Activated B cell treated with CpG ODN at 0.5 μM for 24 hours (primary cell): Measurements from ENCODE around the gene ACTR3C. TPM values are rescaled to one million over a fixed set of nuclear protein-coding genes. Genes with fewer than 3 reads are reported as not detected.
"Not testable (repeated sequence)": the region's sequence is repeated elsewhere in the genome, so short reads cannot be mapped to it uniquely, and the experiment has no call there.

ENCODE experiments used
- ATAC-seq: fragments of 200-7000 bp; cut with Tn5 transposase; one replicate; pipeline ENCODE4 v1.10.0; 2021; ENCODE audit warnings: low read depth, mild to moderate bottlenecking, moderate library complexity
- CTCF ChIA-PET: fragments of 350-600 bp; sonication (Branson Sonifier 250); formaldehyde crosslinking; loops from one replicate; lab custom pipeline; 2021; ENCODE audit warnings: antibody characterized with exemption; lab: Charles Lee
- POLR2A ChIA-PET: fragments of 350-600 bp; sonication (Branson Sonifier 250); formaldehyde crosslinking; loops from one replicate; lab custom pipeline; 2021; ENCODE audit warnings: antibody characterized with exemption; lab: Charles Lee
- DNase-seq: peaks from one replicate; pipeline ENCODE4 v3.0.0; 2022
- H3K27ac Mint-ChIP-seq: one replicate; pipeline ENCODE4 v1.8.0; 2020; ENCODE audit warnings: mixed read lengths
- H3K27me3 Mint-ChIP-seq: one replicate; pipeline ENCODE4 v1.8.0; 2021; ENCODE audit warnings: mixed read lengths
- H3K36me3 Mint-ChIP-seq: one replicate; pipeline ENCODE4 v1.8.0; 2021; ENCODE audit warnings: low read depth, mixed read lengths
- H3K4me1 Mint-ChIP-seq: one replicate; pipeline ENCODE4 v1.8.0; 2021; ENCODE audit warnings: mixed read lengths
- H3K4me3 Mint-ChIP-seq: one replicate; pipeline ENCODE4 v1.8.0; 2020; ENCODE audit warnings: mild to moderate bottlenecking, mixed read lengths
- H3K9me3 Mint-ChIP-seq: one replicate; pipeline ENCODE4 v1.8.0; 2020; ENCODE audit warnings: mixed read lengths
- intact Hi-C: fragments of 100-400 bp; cut with micrococcal nuclease; formaldehyde crosslinking; loops from one replicate; pipeline ENCODE4 v1.15.1; 2024
- total RNA-seq: library from RNA; stranded (reverse); gene quantifications from 2 replicates; pipeline ENCODE4 v1.2.3, GENCODE V29; 2022

ACTR3C gene
- total RNA-seq, 1 donor from 2014 or later, result 14.3 TPM

DNA sequence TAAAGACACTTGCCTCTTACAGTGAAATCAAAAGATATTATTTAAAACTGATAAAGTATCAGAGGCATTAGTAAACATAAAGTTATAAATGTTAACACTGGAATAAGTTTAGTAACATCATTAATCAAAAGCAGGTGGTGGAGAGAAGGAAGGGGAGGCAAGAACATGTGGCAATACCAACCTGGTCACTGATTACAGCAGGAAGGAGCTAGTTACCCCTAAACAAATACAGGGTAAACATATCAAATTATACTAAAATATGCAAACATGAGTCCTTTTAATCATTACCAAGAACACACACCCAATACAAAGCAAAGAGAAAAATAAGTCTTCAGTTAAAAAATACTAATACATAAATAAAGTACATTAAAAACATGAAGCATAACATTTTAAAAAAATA lies 25.4 kb downstream of the ACTR3C start:
- POLR2A ChIA-PET, H3K9me3 Mint-ChIP-seq, CTCF ChIA-PET, ATAC-seq, H3K4me3 Mint-ChIP-seq, intact Hi-C loops, H3K36me3 Mint-ChIP-seq, H3K27me3 Mint-ChIP-seq, H3K27ac Mint-ChIP-seq, DNase-seq, H3K4me1 Mint-ChIP-seq: not testable (repeated sequence)

DNA sequence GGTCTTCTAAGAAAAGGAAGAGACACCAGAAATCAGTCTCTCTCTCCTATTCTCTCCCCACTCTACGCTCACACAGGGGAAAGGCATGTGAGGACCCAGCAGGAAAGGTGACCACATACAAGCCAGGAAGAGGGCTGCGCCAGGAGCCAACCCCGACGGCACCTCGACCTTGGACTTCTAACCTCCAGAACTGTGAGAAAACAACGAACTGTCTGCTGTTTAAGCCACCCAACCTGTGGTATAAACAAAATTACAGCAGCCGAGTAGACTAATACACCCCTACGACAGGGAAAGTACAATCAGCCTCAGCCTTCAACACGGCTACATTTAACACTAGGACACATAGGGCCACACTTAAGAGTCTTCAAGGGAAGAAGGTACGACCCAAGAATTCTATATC lies 26.5 kb downstream of the ACTR3C start:
- CTCF ChIA-PET, H3K27me3 Mint-ChIP-seq, ATAC-seq, H3K36me3 Mint-ChIP-seq, POLR2A ChIA-PET, H3K4me3 Mint-ChIP-seq, H3K27ac Mint-ChIP-seq, intact Hi-C loops, H3K9me3 Mint-ChIP-seq, DNase-seq, H3K4me1 Mint-ChIP-seq: not testable (repeated sequence)

DNA sequence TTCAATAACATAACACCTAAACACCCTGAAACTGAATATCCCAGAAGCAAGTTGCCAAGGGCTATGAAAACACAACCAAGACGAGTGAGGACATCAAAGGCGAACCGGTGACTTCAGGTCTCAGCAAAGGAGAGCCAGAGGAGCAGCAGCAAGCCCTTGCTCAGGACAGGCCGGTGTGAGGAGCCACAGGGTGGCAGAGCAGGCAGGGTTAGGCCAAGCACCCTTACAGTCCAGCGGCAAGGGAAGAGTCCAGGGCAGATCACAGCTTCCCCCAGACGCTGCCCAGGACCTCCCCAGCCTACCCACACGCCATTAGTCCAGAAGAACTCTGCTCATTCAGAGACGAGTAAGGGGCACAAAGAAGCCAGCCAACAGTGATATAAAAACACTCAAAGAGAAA lies 27.7 kb downstream of the ACTR3C start:
- H3K4me1 Mint-ChIP-seq, H3K9me3 Mint-ChIP-seq, H3K27ac Mint-ChIP-seq, H3K36me3 Mint-ChIP-seq, CTCF ChIA-PET, ATAC-seq, H3K4me3 Mint-ChIP-seq, DNase-seq, POLR2A ChIA-PET, H3K27me3 Mint-ChIP-seq, intact Hi-C loops: not testable (repeated sequence)

DNA sequence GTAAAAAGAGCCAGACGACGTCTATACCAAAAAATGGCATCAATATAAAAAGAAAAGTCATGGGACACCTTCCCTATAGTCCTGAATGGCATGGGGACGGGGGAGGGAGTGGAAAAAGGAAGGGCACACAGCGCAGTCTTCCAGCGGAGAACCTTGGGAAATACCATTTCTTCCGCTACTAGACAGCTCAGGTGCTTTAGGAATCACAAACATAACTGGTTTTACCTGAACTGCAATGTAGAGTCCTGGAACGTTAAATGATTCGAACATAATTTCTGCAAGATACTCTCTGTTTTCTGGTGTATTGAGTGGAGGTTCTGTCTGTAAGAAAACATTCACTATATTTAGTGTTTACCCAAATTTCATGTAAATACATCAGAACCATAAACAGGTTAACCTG lies 28.3 kb downstream of the ACTR3C start:
- intact Hi-C loops, H3K36me3 Mint-ChIP-seq, H3K27ac Mint-ChIP-seq, ATAC-seq, POLR2A ChIA-PET, H3K9me3 Mint-ChIP-seq, H3K4me1 Mint-ChIP-seq, H3K4me3 Mint-ChIP-seq, DNase-seq, CTCF ChIA-PET, H3K27me3 Mint-ChIP-seq: not testable (repeated sequence)

DNA sequence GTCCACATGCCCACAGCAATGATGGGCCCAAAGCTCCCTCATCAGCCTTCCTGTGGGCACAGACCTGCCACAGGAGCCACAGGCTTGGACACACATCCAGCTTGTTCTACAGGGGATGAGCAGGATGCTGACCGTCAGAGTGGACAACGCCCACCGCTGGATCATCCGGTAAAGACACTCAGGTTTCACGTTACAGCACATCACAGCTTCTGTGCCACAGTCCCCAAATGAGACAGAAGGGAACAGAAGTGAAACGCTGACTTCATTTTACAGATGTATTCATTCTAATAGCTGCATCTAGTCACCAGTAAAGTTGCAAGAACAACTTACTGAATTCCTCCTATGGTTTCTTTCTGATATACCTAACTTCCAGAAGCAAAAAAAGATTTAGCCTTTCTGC lies 33.0 kb downstream of the ACTR3C start:
- DNase-seq, POLR2A ChIA-PET, H3K4me3 Mint-ChIP-seq, intact Hi-C loops, H3K36me3 Mint-ChIP-seq, H3K4me1 Mint-ChIP-seq, H3K27me3 Mint-ChIP-seq, H3K27ac Mint-ChIP-seq, ATAC-seq, H3K9me3 Mint-ChIP-seq, CTCF ChIA-PET: not testable (repeated sequence)

DNA sequence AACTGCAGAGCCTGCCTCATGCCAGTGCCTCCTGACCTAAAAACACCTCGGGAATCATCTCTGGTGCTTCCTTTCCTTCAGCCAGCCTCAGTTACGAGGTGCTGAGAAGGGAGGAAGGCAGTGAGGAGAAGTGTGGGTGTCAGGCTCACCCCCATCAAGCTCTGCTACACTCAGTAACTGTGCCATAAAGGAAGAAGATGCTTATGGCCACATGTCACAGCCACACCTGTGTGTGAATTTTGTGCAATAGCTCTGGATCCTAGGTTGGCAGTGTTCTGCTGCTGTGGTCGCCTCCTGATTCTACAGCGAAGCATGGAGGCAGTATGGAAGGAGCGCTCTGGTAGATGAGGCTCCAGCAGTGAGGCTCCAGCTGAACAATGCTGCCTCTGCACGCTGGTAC lies 34.5 kb downstream of the ACTR3C start:
- ATAC-seq, DNase-seq, H3K4me3 Mint-ChIP-seq, H3K27ac Mint-ChIP-seq, CTCF ChIA-PET, H3K27me3 Mint-ChIP-seq, H3K36me3 Mint-ChIP-seq, H3K9me3 Mint-ChIP-seq, H3K4me1 Mint-ChIP-seq, POLR2A ChIA-PET: not testable (repeated sequence)
- intact Hi-C loops, result loop anchor here (10.0 kb wide), 1 partner anchor 696 kb away; no protein-coding TSS in a partner anchor

DNA sequence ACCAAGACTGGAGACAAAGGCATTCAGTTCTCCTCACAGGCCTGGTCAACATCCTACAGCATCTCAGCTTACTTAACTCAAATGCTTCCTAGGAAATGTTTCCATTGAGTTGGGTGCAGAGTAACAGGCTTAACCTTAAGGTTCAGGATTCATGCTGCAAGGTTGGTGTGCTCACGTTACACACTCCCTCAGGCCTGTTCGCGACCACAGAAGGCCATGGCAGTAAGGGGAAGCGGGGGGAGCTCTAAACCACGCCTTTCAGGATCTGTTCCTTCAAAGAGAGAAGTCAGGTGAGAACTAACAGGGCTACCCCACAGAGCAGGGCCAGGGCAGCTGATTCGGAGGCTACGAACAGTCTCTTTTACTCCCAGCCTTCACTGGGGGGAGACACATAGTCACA lies 35.5 kb downstream of the ACTR3C start:
- H3K27me3 Mint-ChIP-seq, H3K4me3 Mint-ChIP-seq, POLR2A ChIA-PET, CTCF ChIA-PET, H3K4me1 Mint-ChIP-seq, H3K27ac Mint-ChIP-seq, ATAC-seq, H3K36me3 Mint-ChIP-seq, H3K9me3 Mint-ChIP-seq, DNase-seq: not testable (repeated sequence)
- intact Hi-C loops, result loop anchor here (2.0 to 10.0 kb wide), 2 partner anchors 469 to 697 kb away; no protein-coding TSS in a partner anchor

DNA sequence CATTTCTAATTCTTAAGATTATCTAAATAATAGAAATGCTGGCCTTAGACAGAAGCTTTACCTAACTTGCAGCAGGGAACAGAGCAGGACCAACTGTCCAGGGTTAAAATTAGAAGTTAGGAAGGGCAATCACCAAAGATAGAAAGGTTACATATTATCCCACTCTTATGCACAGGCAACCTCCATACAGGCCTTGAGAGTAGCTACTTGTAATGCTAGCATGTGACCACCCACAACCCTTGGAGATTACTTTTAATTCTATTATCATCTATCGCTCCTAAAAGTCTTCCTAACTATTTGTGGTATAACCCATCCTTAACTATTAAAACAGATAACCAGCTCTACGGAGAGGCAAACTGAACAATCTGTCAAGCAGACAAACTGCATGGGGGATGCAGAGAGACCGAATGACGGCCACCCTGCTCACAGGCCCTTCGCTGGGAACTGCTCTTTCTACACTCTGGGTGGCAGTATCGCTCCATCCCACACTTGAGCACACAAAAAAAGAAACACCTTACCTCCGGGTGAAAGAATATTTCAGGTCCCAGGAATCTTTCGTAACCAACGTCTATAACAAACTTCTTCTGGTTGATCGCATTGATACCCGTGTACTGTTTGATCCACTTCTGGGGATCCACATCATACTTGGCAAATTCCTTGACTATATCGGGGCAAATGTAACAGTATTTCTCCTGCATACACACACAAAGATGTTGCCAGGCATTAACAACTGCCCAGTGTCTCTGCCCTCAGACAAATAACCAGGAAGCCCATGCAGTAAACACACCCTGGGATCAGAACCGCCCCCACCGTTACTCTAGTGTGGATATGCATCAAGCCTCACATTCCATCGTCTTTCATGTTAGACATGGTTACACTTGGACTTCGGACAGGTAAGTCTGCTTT lies 37.2 kb downstream of the ACTR3C start:
- not testable (repeated sequence) for H3K27ac Mint-ChIP-seq, DNase-seq, H3K27me3 Mint-ChIP-seq

DNA sequence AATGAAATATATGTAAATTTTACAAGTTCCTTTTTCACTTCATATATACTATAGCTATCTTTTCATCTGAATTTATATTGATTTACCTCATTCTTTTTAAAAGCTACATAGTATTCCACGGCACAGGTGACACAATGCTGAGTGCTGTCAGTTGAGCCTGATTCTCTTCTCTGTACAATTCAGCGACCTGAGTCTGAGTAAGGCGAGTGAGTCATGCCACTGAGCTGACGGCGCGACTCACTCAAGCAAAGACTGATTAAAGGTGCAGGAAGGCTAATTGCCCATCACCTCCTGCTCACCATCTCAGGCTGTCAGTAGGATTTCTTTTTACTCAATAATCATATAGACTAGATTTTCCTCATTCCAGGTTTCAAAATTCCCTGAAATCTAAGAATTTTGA lies 39.7 kb downstream of the ACTR3C start:
- ATAC-seq, result peak; percentile 21
- DNase-seq, H3K27ac Mint-ChIP-seq, POLR2A ChIA-PET, CTCF ChIA-PET, H3K36me3 Mint-ChIP-seq, H3K27me3 Mint-ChIP-seq, H3K4me3 Mint-ChIP-seq, H3K9me3 Mint-ChIP-seq, H3K4me1 Mint-ChIP-seq: not testable (repeated sequence)
- intact Hi-C loops, result loop anchor here (10.0 kb wide), 1 partner anchor 701 kb away; no protein-coding TSS in a partner anchor

More for the DNA sequence above, 37.2 kb downstream of the ACTR3C start:
- intact Hi-C loops, result loop anchor here (1.0 to 10.0 kb wide), 3 partner anchors 135 to 699 kb away; no protein-coding TSS in a partner anchor
- ATAC-seq, result peak; percentile 75
- H3K4me1 Mint-ChIP-seq, H3K9me3 Mint-ChIP-seq, POLR2A ChIA-PET, H3K4me3 Mint-ChIP-seq, H3K36me3 Mint-ChIP-seq: not testable (repeated sequence)
- CTCF ChIA-PET, result interaction anchor here (1.2 to 1.5 kb wide), 3 partner anchors 37 to 469 kb away, joined by 3 to 4 read pairs (median 3); partner anchors contain the start of genes ACTR3C and LRRC61

DNA sequence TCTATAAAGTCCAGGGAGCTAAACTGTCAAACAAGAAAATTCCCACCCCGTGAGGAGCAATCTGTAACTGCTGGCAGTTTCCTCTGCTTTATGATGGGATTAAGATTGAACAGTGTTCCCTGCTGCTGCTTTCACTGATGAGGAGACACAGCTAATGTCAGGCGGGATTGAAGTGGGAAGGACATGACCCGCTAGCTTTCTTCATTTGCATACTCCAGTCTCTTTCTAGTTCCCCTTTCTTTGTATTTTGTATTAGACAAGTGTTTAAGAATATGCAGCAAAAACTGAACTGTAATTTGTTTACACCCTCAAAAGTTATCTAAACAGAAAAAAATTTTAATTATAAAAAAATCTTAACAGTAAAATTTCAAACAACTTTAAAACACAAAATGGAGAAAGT lies 40.2 kb downstream of the ACTR3C start:
- H3K4me1 Mint-ChIP-seq, ATAC-seq, H3K27me3 Mint-ChIP-seq, H3K4me3 Mint-ChIP-seq, H3K27ac Mint-ChIP-seq, H3K36me3 Mint-ChIP-seq, H3K9me3 Mint-ChIP-seq, DNase-seq, CTCF ChIA-PET, POLR2A ChIA-PET: not testable (repeated sequence)
- intact Hi-C loops, result loop anchor here (10.0 kb wide), 1 partner anchor 702 kb away; no protein-coding TSS in a partner anchor

DNA sequence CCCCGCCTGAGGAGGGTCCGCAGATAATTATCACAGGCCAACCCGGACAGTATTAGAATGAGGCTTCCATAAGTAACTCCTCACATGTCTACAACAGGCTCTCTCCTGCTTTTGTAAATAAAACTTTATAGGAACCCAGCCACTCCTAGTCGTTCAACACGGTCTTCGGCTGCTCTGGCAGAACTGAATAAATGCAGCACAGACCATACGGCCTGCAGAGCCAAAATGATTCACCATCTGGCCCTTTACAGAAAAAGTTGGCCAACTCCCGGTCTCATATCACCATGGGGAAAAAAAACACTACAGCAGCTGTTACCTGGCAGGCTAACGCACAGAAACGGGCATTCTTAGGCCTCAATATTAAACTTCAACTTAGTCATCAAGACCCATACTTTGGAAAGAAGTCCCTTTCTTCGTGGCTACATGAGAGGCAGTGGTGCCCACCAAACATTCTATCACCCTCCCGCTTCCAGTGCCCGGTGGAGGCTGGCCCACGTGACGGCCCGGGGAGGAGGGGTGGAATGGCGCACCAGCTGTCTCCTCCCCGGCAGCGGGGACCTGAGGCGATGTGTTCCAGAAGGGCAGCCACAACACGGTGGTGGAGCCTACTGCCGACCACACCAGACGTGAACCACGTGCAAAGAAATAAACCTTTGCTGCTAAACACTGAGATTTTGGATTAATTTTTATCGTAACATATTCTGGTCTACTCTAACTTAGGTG lies 41.5 kb downstream of the ACTR3C start:
- H3K4me1 Mint-ChIP-seq, H3K36me3 Mint-ChIP-seq, ATAC-seq, DNase-seq, POLR2A ChIA-PET, H3K4me3 Mint-ChIP-seq, H3K27me3 Mint-ChIP-seq, H3K9me3 Mint-ChIP-seq, CTCF ChIA-PET, H3K27ac Mint-ChIP-seq: not testable (repeated sequence)
- intact Hi-C loops, result loop anchor here (10.0 kb wide), 1 partner anchor 703 kb away; no protein-coding TSS in a partner anchor
